Muscle layer of duodenum (tissue), 2 donors: ENCODE measurements around the gene MFSD6.

Experiments used
- H3K27ac ChIP-seq: one replicate; pipeline ENCODE4 v1.7.0; 2013; ENCODE audit warnings: mild to moderate bottlenecking, low read length
- H3K27me3 ChIP-seq: one replicate; pipeline ENCODE4 v1.7.0; 2013; ENCODE audit warnings: low read depth, mild to moderate bottlenecking, control low read depth, low read length
- H3K36me3 ChIP-seq, 2 donors: one replicate each; pipeline ENCODE4 v1.7.0; 2013; ENCODE audit warnings: low read length in 2 of 2, control low read depth in 1 of 2, mild to moderate bottlenecking in 1 of 2; ENCODE audit not compliant: insufficient read depth in 2 of 2, control insufficient read depth in 1 of 2
- H3K4me1 ChIP-seq, 2 donors: one replicate each; pipeline ENCODE4 v1.7.0; 2013; ENCODE audit warnings: low read length in 2 of 2, mild to moderate bottlenecking in 2 of 2, control low read depth in 1 of 2, moderate library complexity in 1 of 2; ENCODE audit not compliant: insufficient read depth in 2 of 2, control insufficient read depth in 1 of 2
- H3K4me3 ChIP-seq, 2 donors: one replicate each; pipeline ENCODE4 v1.7.0; 2013; ENCODE audit warnings: low read length in 2 of 2, low read depth in 1 of 2, mild to moderate bottlenecking in 1 of 2
- H3K9me3 ChIP-seq, 2 donors: one replicate each; pipeline ENCODE4 v1.7.0; 2013; ENCODE audit warnings: low read length in 2 of 2, control low read depth in 1 of 2, mild to moderate bottlenecking in 1 of 2; ENCODE audit not compliant: control insufficient read depth in 1 of 2
- donor health status: healthy.

Gene MFSD6

DNA sequence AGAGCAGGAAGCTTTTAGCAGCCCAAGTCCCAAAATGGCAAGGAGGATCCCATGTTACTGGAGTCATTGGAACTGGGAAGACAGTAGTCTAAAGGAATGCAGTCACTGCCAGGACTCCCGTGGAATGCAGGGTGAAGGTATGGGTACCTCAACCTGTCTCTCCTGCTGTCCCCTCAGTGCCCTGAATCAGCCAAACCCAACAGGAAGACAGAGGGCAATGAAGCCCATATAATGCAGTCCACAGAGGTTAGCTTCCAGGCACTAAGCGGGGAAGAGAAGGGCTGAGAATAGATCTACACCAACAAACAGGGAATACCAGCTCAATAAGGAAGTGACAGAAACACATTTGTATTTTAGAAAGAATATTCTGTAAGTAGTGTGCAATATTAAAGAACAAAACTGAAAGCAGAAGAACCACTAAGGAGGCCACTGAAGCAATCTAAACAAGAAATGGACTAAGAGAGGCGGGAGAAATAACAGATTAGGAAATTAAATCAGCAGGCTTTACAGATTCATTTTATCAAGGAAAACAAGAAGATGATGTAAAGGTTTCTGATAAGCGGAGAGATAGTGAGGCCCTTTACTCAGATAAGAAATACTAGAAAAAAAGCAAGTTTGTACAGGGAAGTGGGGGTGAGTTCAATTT lies 118.1 kb downstream of the MFSD6 start:
- H3K9me3 ChIP-seq: no peaks in the 10 kb centered on the region
- no peaks in the 10 kb centered on the region for H3K27me3 ChIP-seq
- H3K4me1 ChIP-seq: no peaks in the 10 kb centered on the region
- peaks cover 0 to 6% of the 10 kb centered on the region in 2 donors for H3K36me3 ChIP-seq
- no peak overlapping the region for H3K4me3 ChIP-seq
- no peak overlapping the region for H3K27ac ChIP-seq

DNA sequence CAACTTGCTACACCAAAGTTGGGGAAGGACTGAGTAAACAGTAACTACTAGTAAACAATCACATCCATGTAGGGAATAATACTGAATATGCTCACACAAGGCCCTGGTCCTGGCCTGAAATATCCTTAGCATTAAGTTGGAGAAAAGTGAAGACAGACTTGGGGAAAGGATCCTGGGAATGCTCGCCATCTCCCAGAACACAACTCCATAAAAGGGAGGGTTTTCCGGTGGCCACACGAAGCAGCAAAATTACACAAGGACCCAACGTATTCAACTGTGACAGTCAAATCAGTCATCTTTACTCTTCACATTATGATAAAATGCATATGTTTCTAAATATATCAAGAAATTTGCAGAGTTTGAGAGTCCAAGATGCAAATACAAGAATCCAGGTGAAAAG lies 119.1 kb downstream of the MFSD6 start:
- H3K9me3 ChIP-seq: no peaks in the 10 kb centered on the region
- H3K27ac ChIP-seq: no peak overlapping the region
- H3K36me3 ChIP-seq: peaks cover 0 to 6% of the 10 kb centered on the region in 2 donors
- no peaks in the 10 kb centered on the region for H3K4me1 ChIP-seq
- no peak overlapping the region for H3K4me3 ChIP-seq
- H3K27me3 ChIP-seq: no peaks in the 10 kb centered on the region

DNA sequence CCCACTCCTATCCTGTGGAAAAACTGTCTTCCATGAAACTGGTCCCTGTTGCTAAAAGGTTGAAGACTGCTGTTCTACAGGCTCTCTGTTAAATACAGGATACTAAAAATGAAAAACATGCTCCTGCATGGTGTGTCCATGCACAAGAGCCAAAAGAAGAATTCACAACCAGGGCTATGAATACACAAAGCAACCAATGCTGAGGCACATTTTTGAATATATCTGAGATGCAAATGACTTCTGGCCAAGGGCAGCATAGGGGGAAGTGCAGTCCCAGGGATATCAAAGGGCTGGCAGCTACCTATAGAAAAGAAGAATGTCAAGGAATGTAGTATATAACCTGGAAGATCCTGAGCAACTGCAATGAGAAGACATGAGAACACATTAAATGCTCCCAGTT lies 119.8 kb downstream of the MFSD6 start:
- Histone ChIP-seq H3K9me3 (no peaks in the 10 kb centered on the region), H3K36me3 (peaks cover 0 to 6% of the 10 kb centered on the region in 2 donors), H3K4me1 (no peaks in the 10 kb centered on the region), H3K27ac (no peak overlapping the region), H3K27me3 (no peaks in the 10 kb centered on the region), H3K4me3 (no peak overlapping the region)

DNA sequence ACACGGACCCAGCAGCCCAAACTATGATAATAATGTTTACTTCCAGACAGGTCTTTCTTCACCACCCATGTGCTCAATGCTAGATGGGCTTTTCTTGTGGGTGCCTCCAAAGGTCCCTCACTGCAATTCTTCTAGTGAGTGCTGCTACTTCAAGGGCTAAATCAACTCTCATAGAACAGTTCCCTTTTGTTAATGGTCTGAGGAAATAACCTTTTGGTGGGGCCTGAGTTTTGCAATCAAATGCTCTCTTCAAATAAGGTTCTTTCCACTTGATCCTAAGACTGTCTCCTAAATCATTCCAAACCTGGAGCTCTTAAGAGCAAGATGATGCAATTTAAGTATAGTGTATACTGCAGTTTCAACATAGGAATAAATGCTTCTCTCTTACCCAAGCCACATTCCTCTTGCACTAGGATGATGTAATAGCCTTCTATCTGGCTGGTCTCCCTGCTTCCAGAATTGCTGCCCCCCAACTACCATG lies 120.4 kb downstream of the MFSD6 start:
- no peaks in the 10 kb centered on the region for H3K9me3 ChIP-seq
- H3K27me3 ChIP-seq: no peaks in the 10 kb centered on the region
- H3K4me1 ChIP-seq: no peaks in the 10 kb centered on the region
- peaks cover 0 to 6% of the 10 kb centered on the region in 2 donors for H3K36me3 ChIP-seq
- H3K27ac ChIP-seq: no peak overlapping the region
- H3K4me3 ChIP-seq: no peak overlapping the region

DNA sequence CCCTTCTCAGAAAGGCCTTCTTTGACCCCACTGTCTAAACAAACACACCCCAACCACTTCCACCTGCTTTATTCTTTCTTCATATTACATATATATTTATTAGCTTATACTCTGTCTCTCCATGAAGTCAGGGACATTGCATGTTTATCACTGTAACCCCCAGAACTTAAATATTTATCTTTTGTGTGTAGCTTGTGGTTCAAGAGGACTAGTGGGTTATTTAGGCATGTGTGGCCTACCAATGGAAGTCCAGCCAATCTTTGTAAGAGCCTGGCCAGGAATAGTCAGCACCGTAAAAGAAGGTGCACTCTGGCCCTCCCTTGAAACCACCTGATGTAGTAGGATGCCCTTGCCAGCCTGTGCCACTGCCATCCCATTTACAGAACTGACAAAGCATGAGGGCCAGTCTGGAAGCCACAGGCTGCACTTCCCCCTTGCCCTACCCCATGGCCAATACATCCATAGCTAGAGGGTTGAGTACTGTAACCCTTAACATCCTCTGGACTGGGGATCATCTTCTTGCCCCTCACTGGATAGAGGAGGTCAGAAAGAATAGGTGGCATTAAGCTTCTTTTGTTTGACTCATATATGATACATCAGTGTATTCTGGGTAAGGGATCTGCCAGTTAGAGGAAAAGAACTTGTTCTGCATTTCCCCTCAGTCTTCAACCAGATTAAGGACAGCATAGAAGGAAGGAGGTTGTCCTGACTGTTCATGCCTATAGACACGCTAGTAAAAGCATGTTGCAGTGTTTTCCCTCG lies 121.5 kb downstream of the MFSD6 start:
- Histone ChIP-seq H3K4me1 (no peaks in the 10 kb centered on the region), H3K4me3 (no peak overlapping the region), H3K27me3 (no peaks in the 10 kb centered on the region), H3K36me3 (peaks cover 0 to 2% of the 10 kb centered on the region in 2 donors), H3K27ac (no peak overlapping the region), H3K9me3 (no peaks in the 10 kb centered on the region)

DNA sequence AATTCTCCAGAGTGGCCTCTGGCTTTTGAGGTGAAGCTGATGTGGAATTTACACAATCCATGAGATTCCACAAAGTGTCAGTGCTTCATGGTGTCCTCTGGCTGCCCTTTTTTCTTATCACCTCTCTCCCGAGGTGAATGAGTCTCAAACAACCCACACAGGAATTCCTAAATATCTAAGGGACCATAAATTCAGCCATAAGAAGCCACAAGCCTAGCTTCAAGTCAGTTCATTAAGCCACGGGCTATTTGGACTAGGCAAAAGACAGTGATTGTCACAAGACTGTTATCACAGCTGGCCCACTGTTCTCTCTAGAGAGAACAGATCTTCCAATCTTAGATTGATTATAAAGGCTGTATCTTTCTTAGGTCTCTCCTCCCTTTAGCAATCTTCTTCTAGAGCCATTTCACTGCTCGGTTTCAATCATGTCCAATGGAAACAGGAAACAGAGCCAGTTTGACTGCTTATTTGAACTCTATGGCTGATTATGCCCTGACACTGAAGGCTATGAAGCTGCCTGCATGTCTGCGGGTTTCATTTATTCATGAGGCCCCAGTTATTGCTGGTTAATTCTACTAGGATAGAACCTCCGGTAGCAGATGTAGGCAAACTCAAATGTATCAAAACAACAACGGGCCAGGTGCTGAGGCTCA lies 122.2 kb downstream of the MFSD6 start:
- Histone ChIP-seq H3K36me3 (no peaks in the 10 kb centered on the region), H3K9me3 (no peaks in the 10 kb centered on the region), H3K4me3 (no peak overlapping the region), H3K27me3 (no peaks in the 10 kb centered on the region), H3K4me1 (no peaks in the 10 kb centered on the region), H3K27ac (no peak overlapping the region)

DNA sequence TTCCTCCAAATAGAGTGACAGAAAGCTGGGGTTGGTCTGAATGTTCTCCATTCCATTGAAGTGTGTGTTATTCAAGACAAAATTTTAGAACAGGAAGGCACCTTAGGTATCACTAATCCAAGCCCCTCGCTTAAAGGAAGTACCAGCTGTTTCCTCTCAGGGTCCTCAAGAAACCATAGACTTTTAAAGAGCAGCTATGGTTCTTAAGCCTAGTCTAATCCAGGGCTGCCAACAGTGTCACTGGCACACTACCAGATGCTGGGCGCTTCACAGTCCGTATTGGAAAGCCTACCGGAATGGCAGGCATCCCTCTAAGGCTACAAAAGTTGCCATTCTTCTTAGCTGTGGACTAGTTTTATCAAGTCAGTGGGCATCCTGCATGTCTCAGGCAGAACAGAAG lies 124.4 kb downstream of the MFSD6 start:
- Histone ChIP-seq H3K27me3 (no peaks in the 10 kb centered on the region), H3K36me3 (no peaks in the 10 kb centered on the region), H3K27ac (no peak overlapping the region), H3K4me3 (no peak overlapping the region), H3K4me1 (no peaks in the 10 kb centered on the region), H3K9me3 (peaks cover 0 to 1% of the 10 kb centered on the region in 2 donors)

DNA sequence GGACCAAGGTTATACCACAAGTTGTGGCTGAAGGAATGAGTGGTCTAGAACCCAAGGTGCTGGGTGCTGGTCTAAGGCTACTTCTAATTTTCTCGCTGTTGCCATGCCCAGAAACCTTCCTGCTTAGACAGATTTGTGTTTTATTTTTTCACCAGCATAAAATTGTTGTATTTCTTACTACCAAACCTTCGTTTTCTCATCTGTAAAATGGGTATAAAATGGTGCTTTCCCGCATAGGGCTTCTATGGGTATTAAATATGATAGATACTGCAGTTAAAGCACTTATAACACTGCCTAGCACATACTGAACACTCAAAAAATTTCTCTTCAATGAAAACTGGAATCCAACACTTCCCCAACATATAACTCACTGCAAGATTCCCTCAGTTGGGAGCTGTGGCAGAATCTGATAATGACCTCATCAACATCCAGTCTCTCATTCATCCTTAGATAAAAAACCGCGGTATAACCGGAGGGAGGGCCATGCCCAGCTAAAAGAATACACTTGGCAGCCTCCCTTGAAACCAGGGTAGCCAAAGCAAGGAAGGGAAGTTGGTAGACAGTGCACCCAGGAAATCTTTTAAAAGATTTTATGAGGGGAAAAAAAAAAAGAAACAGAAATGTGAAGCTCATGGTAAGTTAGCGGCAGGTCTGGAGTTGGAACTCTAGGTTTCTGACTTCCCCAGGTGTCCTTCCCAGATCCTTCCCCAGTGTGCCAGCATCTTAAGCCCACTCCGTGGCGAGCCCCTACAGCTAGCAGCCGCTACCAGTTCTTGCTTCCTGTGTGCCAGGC lies 125.2 kb downstream of the MFSD6 start:
- H3K27me3 ChIP-seq: no peaks in the 10 kb centered on the region
- peak overlapping the region; percentile 72 to 89 for H3K4me3 ChIP-seq
- H3K36me3 ChIP-seq: no peaks in the 10 kb centered on the region
- no peaks in the 10 kb centered on the region for H3K4me1 ChIP-seq
- H3K9me3 ChIP-seq: peaks cover 0 to 9% of the 10 kb centered on the region in 2 donors
- H3K27ac ChIP-seq: peak overlapping the region; percentile 95

DNA sequence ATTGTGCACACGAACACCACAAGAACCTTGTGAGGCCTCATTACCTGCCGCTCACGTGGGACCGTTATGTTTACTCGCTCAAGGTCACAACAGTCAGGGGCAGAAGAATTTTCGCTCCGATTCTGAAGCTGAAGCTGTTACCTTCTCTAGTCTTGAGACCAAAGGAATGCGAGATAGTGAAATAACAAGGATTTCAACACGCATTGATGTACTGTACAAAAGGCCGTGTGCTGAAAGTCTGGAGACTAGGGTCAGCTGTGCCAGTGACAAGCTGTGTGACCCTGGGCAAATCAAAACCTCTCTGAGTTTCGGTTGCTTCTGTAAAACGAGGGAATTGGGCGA lies 125.8 kb downstream of the MFSD6 start:
- H3K9me3 ChIP-seq: peaks cover 0 to 13% of the 10 kb centered on the region in 2 donors
- H3K27me3 ChIP-seq: no peaks in the 10 kb centered on the region
- no peaks in the 10 kb centered on the region for H3K4me1 ChIP-seq
- H3K36me3 ChIP-seq: no peaks in the 10 kb centered on the region
- peak overlapping the region; percentile 95 for H3K27ac ChIP-seq
- H3K4me3 ChIP-seq: peak overlapping the region; percentile 72 to 89

DNA sequence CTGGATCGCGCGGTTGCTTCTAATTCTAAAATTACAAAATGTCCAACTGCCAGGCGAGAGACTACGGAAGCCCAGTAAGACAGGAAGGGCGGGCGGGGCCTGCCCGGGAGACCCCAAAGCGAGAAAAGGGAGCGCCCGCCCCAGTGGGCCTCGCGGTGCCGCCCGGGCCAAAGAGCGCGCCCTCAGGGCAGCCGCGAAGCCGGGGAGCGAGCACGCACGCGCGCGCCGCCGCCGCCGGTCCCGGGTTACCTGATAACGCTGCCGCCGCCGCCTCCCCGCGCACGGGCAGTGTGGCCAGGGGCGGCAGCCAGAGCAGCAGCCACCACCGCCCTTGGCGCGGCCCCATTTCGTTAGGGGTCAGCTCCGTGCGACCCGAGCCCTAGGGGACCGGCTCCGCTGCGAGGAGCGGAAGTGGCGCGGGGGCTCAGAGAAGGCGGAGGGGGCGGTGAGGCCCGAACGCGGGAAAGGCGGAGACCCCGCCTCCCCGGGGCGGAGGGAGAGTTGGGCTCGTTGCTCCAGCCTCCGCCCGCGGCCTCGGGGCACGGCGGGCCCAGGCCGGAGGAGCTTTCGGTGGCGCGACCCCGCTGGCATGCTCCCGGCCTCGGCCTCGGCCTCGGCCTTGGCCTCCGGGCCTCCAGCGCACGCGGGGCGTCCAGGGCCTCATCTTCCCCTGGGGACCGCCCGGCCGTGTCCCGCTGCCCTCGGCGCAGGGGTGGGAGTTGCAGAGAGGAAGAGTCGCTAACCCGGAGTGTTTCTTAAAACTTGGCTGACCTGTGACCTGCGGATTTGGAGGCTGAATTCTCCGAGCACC lies 126.4 kb downstream of the MFSD6 start, which contains the start of gene NEMP2:
Gene NEMP2, minus strand, starts transcription at position 413 of the 811 bp plus-strand sequence. Its CDS starts 67 bp downstream, at position 346.
- Histone ChIP-seq H3K27ac (peak within 1 kb of the TSS; percentile 95), H3K4me1 (no peaks in the 10 kb centered on the region), H3K36me3 (no peaks in the 10 kb centered on the region), H3K9me3 (peaks cover 0 to 17% of the 10 kb centered on the region in 2 donors), H3K4me3 (peak within 1 kb of the TSS; percentile 72 to 89), H3K27me3 (no peaks in the 10 kb centered on the region)
